Measurements from ENCODE around the gene AMH. TPM values are rescaled to one million over a fixed set of nuclear protein-coding genes. Genes with fewer than 3 reads are reported as not detected.

The AMH gene
- total RNA-seq, 1 experiment from 2014 or later = 42.8 TPM

DNA sequence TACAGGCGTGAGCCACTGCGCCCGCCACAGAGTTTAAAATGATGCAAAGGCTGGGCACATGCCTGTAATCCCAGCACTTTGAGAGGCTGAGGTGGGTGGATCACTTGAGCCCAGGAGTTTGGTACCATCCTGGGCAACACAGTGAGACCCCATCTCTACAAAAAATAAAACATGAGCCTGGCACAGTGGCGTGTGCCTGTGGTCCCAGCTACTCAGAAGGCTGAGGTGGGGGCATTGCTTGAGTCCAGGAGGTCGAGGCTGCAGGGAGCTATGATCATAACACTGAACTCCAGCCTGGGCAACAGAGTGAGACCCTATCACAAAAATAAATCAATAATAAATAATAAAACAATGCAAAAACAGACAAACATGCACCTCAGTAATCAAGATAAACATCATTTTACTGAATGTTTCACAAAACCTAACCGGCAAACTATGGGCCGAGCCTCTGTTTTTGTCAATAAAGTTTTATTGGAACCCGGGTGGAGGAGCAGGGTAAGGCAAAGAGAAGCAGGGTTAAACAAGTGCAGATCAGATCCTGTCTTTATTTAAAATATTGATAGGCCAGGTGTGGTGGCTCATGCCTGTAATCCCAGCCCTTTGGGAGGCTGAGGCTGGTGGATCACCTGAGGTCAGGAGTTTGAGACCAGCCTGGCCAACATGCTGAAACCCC is 34.8 kb downstream of the AMH start:
- Histone ChIP-seq H3K4me3 (replicated peaks in 1 of 2; ENCODE audit: low read depth in 1 of 2, low read length in 2 of 2) (no peak overlapping the region), H3K9me3 (ENCODE audit: control insufficient read depth in 1 of 2, insufficient read depth in 1 of 2, low read depth in 1 of 2, low read length in 2 of 2) (no peaks in the 10 kb centered on the region), H3K27me3 (ENCODE audit: insufficient read depth, low read length) (no peaks in the 10 kb centered on the region), H3K27ac (ENCODE audit: low read depth, low read length) (no peak overlapping the region), H3K9me2 (ENCODE audit: insufficient read depth) (no peaks in the 10 kb centered on the region), H3K9ac (ENCODE audit: low read length) (no peak overlapping the region), H2AFZ (ENCODE audit: low read depth, low read length, poor library complexity, severe bottlenecking) (no peak overlapping the region), H3K4me1 (ENCODE audit: control insufficient read depth in 1 of 2, insufficient read depth in 2 of 2, low read length in 2 of 2) (no peaks in the 10 kb centered on the region), H3K36me3 (ENCODE audit: control insufficient read depth in 1 of 2, insufficient read depth in 2 of 2, low read length in 2 of 2) (no peaks in the 10 kb centered on the region), H4K20me1 (ENCODE audit: insufficient read depth) (no peaks in the 10 kb centered on the region), H3K79me2 (ENCODE audit: insufficient read depth, low read length) (no peaks in the 10 kb centered on the region), H3K4me2 (ENCODE audit: low read length) (no peak overlapping the region)
- no peak for DNase-seq (ENCODE audit: low read depth, low spot score)
- intact Hi-C loops (cut with micrococcal nuclease) = no loop called here
- TF ChIP-seq EZH2 (IDR thresholded peaks at IDR 0.05) (no peak), SIN3A (IDR thresholded peaks at IDR 0.05; ENCODE audit: low read depth) (no peak), CBX3 (IDR thresholded peaks at IDR 0.05; ENCODE audit: low read depth) (no peak), CEBPB (IDR thresholded peaks at IDR 0.05; ENCODE audit: low read depth) (no peak), SRF (IDR thresholded peaks at IDR 0.05; ENCODE audit: low read depth) (no peak)
- ATAC-seq = no peak
- POLR2A ChIA-PET = no interaction called here
- CTCF ChIA-PET = no interaction called here
- no TSS peak for BruUV-seq (replicated peaks)
- RAD21 ChIA-PET (ENCODE audit: low non-redundant PET in 1 of 2, low total read pairs in 2 of 2, uncharacterized antibody in 2 of 2, unreplicated experiment in 2 of 2) = no interaction called here

DNA sequence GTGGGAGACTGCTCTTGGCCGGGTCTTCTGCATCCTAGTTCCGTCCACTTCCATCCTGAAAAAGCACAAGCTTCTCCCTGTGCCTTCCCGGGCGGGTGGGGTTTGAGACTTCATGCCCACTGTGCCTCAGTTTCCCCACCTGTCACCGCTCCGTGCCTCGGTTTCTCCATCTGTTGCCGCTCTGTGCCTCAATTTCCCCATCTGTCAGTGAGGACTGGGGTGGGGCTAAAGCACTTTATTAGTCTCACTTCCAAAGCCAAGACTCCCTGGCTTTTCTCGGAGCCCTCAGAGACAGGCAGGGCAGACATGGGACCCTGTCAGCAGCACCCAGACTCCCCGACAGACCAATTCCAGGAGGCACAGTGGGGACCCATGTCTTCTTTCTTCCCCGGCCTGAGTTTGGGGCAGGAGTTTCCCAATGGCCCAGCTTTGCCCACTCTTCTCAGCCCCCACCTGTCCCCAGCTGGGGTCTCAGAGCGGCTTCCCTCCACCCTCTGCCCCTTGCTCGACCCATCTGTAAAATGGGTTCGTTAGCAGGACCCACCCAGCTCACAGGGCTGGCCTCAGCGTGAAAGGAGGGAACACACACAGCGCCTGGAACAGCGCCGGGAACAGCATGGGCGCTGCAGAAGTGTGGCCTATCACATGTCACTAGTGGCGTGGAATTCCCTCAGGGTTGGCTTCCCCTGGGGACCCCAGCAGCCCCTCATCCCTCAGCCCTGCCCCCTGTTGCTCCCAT is 37.4 kb downstream of the AMH start:
- H3K9me3 ChIP-seq (ENCODE audit: control insufficient read depth in 1 of 2, insufficient read depth in 1 of 2, low read depth in 1 of 2, low read length in 2 of 2) = no peaks in the 10 kb centered on the region
- RAD21 ChIA-PET (ENCODE audit: low non-redundant PET in 1 of 2, low total read pairs in 2 of 2, uncharacterized antibody in 2 of 2, unreplicated experiment in 2 of 2) = no interaction called here
- no TSS peak for BruUV-seq (replicated peaks)
- POLR2A ChIA-PET = no interaction called here
- no peak overlapping the region for H3K27ac ChIP-seq (ENCODE audit: low read depth, low read length)
- H3K4me3 ChIP-seq (replicated peaks in 1 of 2; ENCODE audit: low read depth in 1 of 2, low read length in 2 of 2) = no peak overlapping the region
- DNase-seq (ENCODE audit: low read depth, low spot score) (no peak), ATAC-seq (no peak)
- H2AFZ ChIP-seq (ENCODE audit: low read depth, low read length, poor library complexity, severe bottlenecking) = no peak overlapping the region
- TF ChIP-seq TCF7L2 (IDR thresholded peaks at IDR 0.05; ENCODE audit: borderline replicate concordance, extremely low read depth, insufficient read depth, insufficient read length) (no peak), CEBPB (IDR thresholded peaks at IDR 0.05; ENCODE audit: low read depth) (no peak), YY1 (IDR thresholded peaks at IDR 0.05; ENCODE audit: extremely low read depth, insufficient replicate concordance, low read depth, low read length) (no peak), SP1 (IDR thresholded peaks at IDR 0.05; ENCODE audit: low read depth) (no peak), RAD21 (IDR thresholded peaks at IDR 0.05; ENCODE audit: low read depth) (no peak), EGR1 (IDR thresholded peaks at IDR 0.05; ENCODE audit: low read depth) (no peak), EZH2phosphoT487 (IDR thresholded peaks at IDR 0.05; ENCODE audit: borderline replicate concordance) (no peak)
- TF ChIP-seq, protein P1, sequence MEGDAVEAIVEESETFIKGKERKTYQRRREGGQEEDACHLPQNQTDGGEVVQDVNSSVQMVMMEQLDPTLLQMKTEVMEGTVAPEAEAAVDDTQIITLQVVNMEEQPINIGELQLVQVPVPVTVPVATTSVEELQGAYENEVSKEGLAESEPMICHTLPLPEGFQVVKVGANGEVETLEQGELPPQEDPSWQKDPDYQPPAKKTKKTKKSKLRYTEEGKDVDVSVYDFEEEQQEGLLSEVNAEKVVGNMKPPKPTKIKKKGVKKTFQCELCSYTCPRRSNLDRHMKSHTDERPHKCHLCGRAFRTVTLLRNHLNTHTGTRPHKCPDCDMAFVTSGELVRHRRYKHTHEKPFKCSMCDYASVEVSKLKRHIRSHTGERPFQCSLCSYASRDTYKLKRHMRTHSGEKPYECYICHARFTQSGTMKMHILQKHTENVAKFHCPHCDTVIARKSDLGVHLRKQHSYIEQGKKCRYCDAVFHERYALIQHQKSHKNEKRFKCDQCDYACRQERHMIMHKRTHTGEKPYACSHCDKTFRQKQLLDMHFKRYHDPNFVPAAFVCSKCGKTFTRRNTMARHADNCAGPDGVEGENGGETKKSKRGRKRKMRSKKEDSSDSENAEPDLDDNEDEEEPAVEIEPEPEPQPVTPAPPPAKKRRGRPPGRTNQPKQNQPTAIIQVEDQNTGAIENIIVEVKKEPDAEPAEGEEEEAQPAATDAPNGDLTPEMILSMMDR (IDR thresholded peaks at IDR 0.05 in 2 of 3, conservative IDR thresholded peaks at IDR 0.05 in 1 of 3; ENCODE audit: borderline replicate concordance in 1 of 3, insufficient read depth in 1 of 3, low read depth in 2 of 3, low read length in 2 of 3) = no peak
- TF ChIP-seq, protein P2, sequence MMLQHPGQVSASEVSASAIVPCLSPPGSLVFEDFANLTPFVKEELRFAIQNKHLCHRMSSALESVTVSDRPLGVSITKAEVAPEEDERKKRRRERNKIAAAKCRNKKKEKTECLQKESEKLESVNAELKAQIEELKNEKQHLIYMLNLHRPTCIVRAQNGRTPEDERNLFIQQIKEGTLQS (IDR thresholded peaks at IDR 0.05) = no peak
- TF ChIP-seq, protein P3, sequence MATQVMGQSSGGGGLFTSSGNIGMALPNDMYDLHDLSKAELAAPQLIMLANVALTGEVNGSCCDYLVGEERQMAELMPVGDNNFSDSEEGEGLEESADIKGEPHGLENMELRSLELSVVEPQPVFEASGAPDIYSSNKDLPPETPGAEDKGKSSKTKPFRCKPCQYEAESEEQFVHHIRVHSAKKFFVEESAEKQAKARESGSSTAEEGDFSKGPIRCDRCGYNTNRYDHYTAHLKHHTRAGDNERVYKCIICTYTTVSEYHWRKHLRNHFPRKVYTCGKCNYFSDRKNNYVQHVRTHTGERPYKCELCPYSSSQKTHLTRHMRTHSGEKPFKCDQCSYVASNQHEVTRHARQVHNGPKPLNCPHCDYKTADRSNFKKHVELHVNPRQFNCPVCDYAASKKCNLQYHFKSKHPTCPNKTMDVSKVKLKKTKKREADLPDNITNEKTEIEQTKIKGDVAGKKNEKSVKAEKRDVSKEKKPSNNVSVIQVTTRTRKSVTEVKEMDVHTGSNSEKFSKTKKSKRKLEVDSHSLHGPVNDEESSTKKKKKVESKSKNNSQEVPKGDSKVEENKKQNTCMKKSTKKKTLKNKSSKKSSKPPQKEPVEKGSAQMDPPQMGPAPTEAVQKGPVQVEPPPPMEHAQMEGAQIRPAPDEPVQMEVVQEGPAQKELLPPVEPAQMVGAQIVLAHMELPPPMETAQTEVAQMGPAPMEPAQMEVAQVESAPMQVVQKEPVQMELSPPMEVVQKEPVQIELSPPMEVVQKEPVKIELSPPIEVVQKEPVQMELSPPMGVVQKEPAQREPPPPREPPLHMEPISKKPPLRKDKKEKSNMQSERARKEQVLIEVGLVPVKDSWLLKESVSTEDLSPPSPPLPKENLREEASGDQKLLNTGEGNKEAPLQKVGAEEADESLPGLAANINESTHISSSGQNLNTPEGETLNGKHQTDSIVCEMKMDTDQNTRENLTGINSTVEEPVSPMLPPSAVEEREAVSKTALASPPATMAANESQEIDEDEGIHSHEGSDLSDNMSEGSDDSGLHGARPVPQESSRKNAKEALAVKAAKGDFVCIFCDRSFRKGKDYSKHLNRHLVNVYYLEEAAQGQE (IDR thresholded peaks at IDR 0.05; ENCODE audit: low read depth) = no peak
- H3K27me3 ChIP-seq (ENCODE audit: insufficient read depth, low read length) = no peaks in the 10 kb centered on the region
- H3K79me2 ChIP-seq (ENCODE audit: insufficient read depth, low read length) = no peaks in the 10 kb centered on the region
- H3K4me1 ChIP-seq (ENCODE audit: control insufficient read depth in 1 of 2, insufficient read depth in 2 of 2, low read length in 2 of 2) = no peaks in the 10 kb centered on the region
- H3K4me2 ChIP-seq (ENCODE audit: low read length) = no peak overlapping the region
- intact Hi-C loops (cut with micrococcal nuclease) = no loop called here
- no peaks in the 10 kb centered on the region for H4K20me1 ChIP-seq (ENCODE audit: insufficient read depth)
- no peaks in the 10 kb centered on the region for H3K36me3 ChIP-seq (ENCODE audit: control insufficient read depth in 1 of 2, insufficient read depth in 2 of 2, low read length in 2 of 2)
- no peaks in the 10 kb centered on the region for H3K9me2 ChIP-seq (ENCODE audit: insufficient read depth)
- H3K9ac ChIP-seq (ENCODE audit: low read length) = no peak overlapping the region
- CTCF ChIA-PET = no interaction called here

Measured in HCT116 (cell line).